Omental fat pad (tissue), 4 donors: ENCODE data around the gene SYAP1. TPM values are rescaled to one million over a fixed set of nuclear protein-coding genes. Genes with fewer than 3 reads are reported as not detected.
"Not testable (repeated sequence)": the region's sequence is repeated elsewhere in the genome, so short reads cannot be mapped to it uniquely, and the experiment has no call there.

Experiments
- ATAC-seq: fragments of 150-250 bp; one replicate; pipeline ENCODE4 v1.9.1; 2016; ENCODE audit warnings: mild to moderate bottlenecking, moderate library complexity; ENCODE audit not compliant: low FRiP score
- DNase-seq: peaks from one replicate; pipeline ENCODE4 v3.0.0-alpha.2; 2019; ENCODE audit warnings: low spot score
- CTCF ChIP-seq, 3 donors: fragments of 450-650 bp; IDR thresholded peaks; one replicate each; pipeline ENCODE4 v1.5.1; 2016 to 2017; ENCODE audit warnings: antibody characterized with exemption in 3 of 3, mild to moderate bottlenecking in 3 of 3, moderate library complexity in 2 of 3
- total RNA-seq, 4 donors: library from RNA; depleted of rRNA; stranded (reverse); fragments of >200 nt; gene quantifications; one replicate each; pipeline ENCODE4 v1.1.0, GENCODE V29; 2016

The SYAP1 gene
- total RNA-seq, 4 donors from 2014 or later: 15.0 to 33.5 (median 25.1) TPM

- no peak for TF ChIP-seq CTCF (IDR thresholded peaks at IDR 0.05)
These were observed 59.6 kb downstream of the SYAP1 start for GRCh38 chrX:16778993-16779392.

GRCh38 chrX:16779815-16780214 is 60.4 kb downstream of the SYAP1 start:
- ATAC-seq, DNase-seq: not testable (repeated sequence)

More at GRCh38 chrX:16778993-16779392, 59.6 kb downstream of the SYAP1 start:
- DNase-seq (no peak), ATAC-seq (no peak)

- no peak for DNase-seq
- TF ChIP-seq CTCF (IDR thresholded peaks at IDR 0.05): no peak
- no peak for ATAC-seq
These were observed 64.0 kb downstream of the SYAP1 start for GRCh38 chrX:16783452-16783851.

GRCh38 chrX:16784440-16784839 is 65.0 kb downstream of the SYAP1 start:
- DNase-seq, ATAC-seq: not testable (repeated sequence)

- TF ChIP-seq CTCF (IDR thresholded peaks at IDR 0.05): no peak
- no peak for ATAC-seq
- DNase-seq: no peak
These were observed 66.1 kb downstream of the SYAP1 start for GRCh38 chrX:16785247-16786138.

GRCh38 chrX:16786139-16786790 is 66.9 kb downstream of the SYAP1 start, which contains the start of gene TXLNG:
TSS of gene TXLNG (plus strand) at chrX:16786466. CDS start at chrX:16786488, 22 bp downstream.
- ATAC-seq (peak; percentile 100), DNase-seq (peak; percentile 95)
- no peak for TF ChIP-seq CTCF (IDR thresholded peaks at IDR 0.05)

- DNase-seq (no peak), ATAC-seq (peak; percentile 33)
- no peak for TF ChIP-seq CTCF (IDR thresholded peaks at IDR 0.05)
These were observed 67.7 kb downstream of the SYAP1 start for GRCh38 chrX:16786791-16787735.
